Ascending aorta (tissue), 2 donors: Measurements from ENCODE around the gene CLN6. TPM values are rescaled to one million over a fixed set of nuclear protein-coding genes. Genes with fewer than 3 reads are reported as not detected.
"Not testable (repeated sequence)": the region's sequence is repeated elsewhere in the genome, so short reads cannot be mapped to it uniquely, and the experiment has no call there.

ENCODE experiments used
- DNase-seq, 2 donors: peaks; one replicate each; pipeline ENCODE4 v3.0.0-alpha.2; 2019; ENCODE audit warnings: low spot score in 2 of 2
- H3K27ac ChIP-seq, 2 donors: fragments of 200-600 bp; sonication (generic); one replicate each; pipeline ENCODE4 v1.5.1; 2016 to 2017; ENCODE audit warnings: mild to moderate bottlenecking in 1 of 2
- H3K27me3 ChIP-seq: fragments of 200-600 bp; sonication (generic); one replicate; pipeline ENCODE4 v1.5.1; 2017
- H3K36me3 ChIP-seq, 2 donors: fragments of 200-600 bp; sonication (generic); one replicate each; pipeline ENCODE4 v1.5.1; 2016
- H3K4me1 ChIP-seq, 2 donors: fragments of 200-600 bp; sonication (generic); one replicate each; pipeline ENCODE4 v1.5.1; 2016 to 2017; ENCODE audit warnings: mild to moderate bottlenecking in 1 of 2
- H3K4me3 ChIP-seq, 2 donors: fragments of 200-600 bp; sonication (generic); one replicate each; pipeline ENCODE4 v1.5.1; 2016 to 2017; ENCODE audit warnings: mild to moderate bottlenecking in 1 of 2
- H3K9me3 ChIP-seq, 2 donors: fragments of 200-600 bp; sonication (generic); one replicate each; pipeline ENCODE4 v1.5.1; 2016
- CTCF ChIP-seq, 3 experiments: fragments of 200-600 bp in 2 of 3; fragments of 450-650 bp in 1 of 3; sonication (generic) in 2 of 3; IDR thresholded peaks; one replicate each; pipeline ENCODE4 v1.5.1; 2016 to 2019; ENCODE audit warnings: antibody characterized with exemption in 3 of 3, mild to moderate bottlenecking in 1 of 3, moderate library complexity in 1 of 3
- intact Hi-C: fragments of 100-400 bp; cut with DNase I; formaldehyde crosslinking; loops from one replicate; pipeline ENCODE4 v1.15.1; 2023
- total RNA-seq: library from RNA; depleted of rRNA; stranded (reverse); fragments of >200 nt; gene quantifications from one replicate; pipeline ENCODE4 v1.1.0, GENCODE V29; 2016

CLN6 gene
- total RNA-seq, 1 donor from 2014 or later: 6.4 TPM

GRCh38 chr15:68235022-68235421 lies 5.5 kb upstream of the CLN6 start:
- H3K27ac ChIP-seq: no peak overlapping the region
- intact Hi-C loops: no loop called here
- no peak overlapping the region for H3K4me3 ChIP-seq
- no peaks in the 10 kb centered on the region for H3K27me3 ChIP-seq
- H3K4me1 ChIP-seq: peaks cover 0 to 2% of the 10 kb centered on the region in 2 donors
- no peaks in the 10 kb centered on the region for H3K36me3 ChIP-seq
- H3K9me3 ChIP-seq: no peaks in the 10 kb centered on the region
- no peak for TF ChIP-seq CTCF (IDR thresholded peaks at IDR 0.05)
- DNase-seq: peak in 1 of 2 donors; percentile 46

GRCh38 chr15:68234520-68234919 lies 5.0 kb upstream of the CLN6 start:
- H3K27ac ChIP-seq, H3K9me3 ChIP-seq, H3K36me3 ChIP-seq, H3K27me3 ChIP-seq, intact Hi-C loops, H3K4me1 ChIP-seq, H3K4me3 ChIP-seq: not testable (repeated sequence)
- peak in 1 of 2 donors; percentile 13 for DNase-seq

GRCh38 chr15:68234060-68234459 lies 4.5 kb upstream of the CLN6 start:
- Histone ChIP-seq H3K27me3 (no peaks in the 10 kb centered on the region), H3K4me3 (no peak overlapping the region), H3K4me1 (peaks cover 0 to 6% of the 10 kb centered on the region in 2 donors), H3K36me3 (no peaks in the 10 kb centered on the region), H3K27ac (no peak overlapping the region), H3K9me3 (no peaks in the 10 kb centered on the region)
- intact Hi-C loops: no loop called here
- TF ChIP-seq CTCF (IDR thresholded peaks at IDR 0.05): no peak
- DNase-seq: peak in 1 of 2 donors; percentile 56

- Histone ChIP-seq H3K9me3 (no peaks in the 10 kb centered on the region), H3K4me3 (no peak overlapping the region), H3K4me1 (peaks cover 0 to 13% of the 10 kb centered on the region in 2 donors), H3K27me3 (no peaks in the 10 kb centered on the region), H3K27ac (no peak overlapping the region), H3K36me3 (no peaks in the 10 kb centered on the region)
- intact Hi-C loops: no loop called here
- TF ChIP-seq CTCF (IDR thresholded peaks at IDR 0.05): no peak
- DNase-seq: peak in 1 of 2 donors; percentile 50
Observed at GRCh38 chr15:68232937-68233336, 3.4 kb upstream of the CLN6 start.

GRCh38 chr15:68232449-68232848 lies 2.9 kb upstream of the CLN6 start:
- H3K27ac ChIP-seq: no peak overlapping the region
- H3K27me3 ChIP-seq: no peaks in the 10 kb centered on the region
- no peaks in the 10 kb centered on the region for H3K36me3 ChIP-seq
- peaks cover 0 to 13% of the 10 kb centered on the region in 2 donors for H3K4me1 ChIP-seq
- H3K4me3 ChIP-seq: no peak overlapping the region
- TF ChIP-seq CTCF (IDR thresholded peaks at IDR 0.05): no peak
- intact Hi-C loops: no loop called here
- DNase-seq: peak in 1 of 2 donors; percentile 44
- no peaks in the 10 kb centered on the region for H3K9me3 ChIP-seq

GRCh38 chr15:68231102-68231818 lies 1.7 kb upstream of the CLN6 start:
- peak in 1 of 2 donors; percentile 61 for DNase-seq

More at GRCh38 chr15:68231102-68231818, 1.7 kb upstream of the CLN6 start:
- Histone ChIP-seq H3K27ac (no peak overlapping the region), H3K4me1 (peaks cover 0 to 13% of the 10 kb centered on the region in 2 donors), H3K36me3 (no peaks in the 10 kb centered on the region), H3K27me3 (no peaks in the 10 kb centered on the region), H3K9me3 (no peaks in the 10 kb centered on the region), H3K4me3 (no peak overlapping the region)
- no peak for TF ChIP-seq CTCF (IDR thresholded peaks at IDR 0.05)
- intact Hi-C loops: no loop called here
